H1 (cell line): Measurements from ENCODE around the gene ZNF37A. TPM values are rescaled to one million over a fixed set of nuclear protein-coding genes. Genes with fewer than 3 reads are reported as not detected.

Experiments used
- CTCF ChIA-PET: fragments of 300-600 bp; sonication (Branson Sonifier 250); formaldehyde crosslinking; loops from one replicate; lab custom pipeline; 2021; ENCODE audit not compliant: partially characterized antibody; lab: Charles Lee
- POLR2A ChIA-PET: fragments of 300-600 bp; sonication (Branson Sonifier 250); formaldehyde crosslinking; loops from one replicate; lab custom pipeline; 2021; ENCODE audit warnings: inconsistent platforms; ENCODE audit not compliant: partially characterized antibody; lab: Charles Lee
- DNase-seq, 2 experiments: peaks; one replicate each; pipeline versions ENCODE4 v3.0.0 to v3.0.0-alpha.2; 2010 to 2022; ENCODE audit warnings: low spot score in 2 of 2, low read depth in 1 of 2, mixed read lengths in 1 of 2
- FAIRE-seq: peaks from 2 replicates; lab custom pipeline; 2011; peaks lifted over from hg19 to GRCh38; lab: Jason Lieb, UNC
- H2AFZ ChIP-seq: 2 replicates; pipeline ENCODE4 v1.8.1; 2012; ENCODE audit warnings: low read length, inconsistent platforms
- H2AK5ac ChIP-seq: 2 replicates; pipeline ENCODE4 v1.6.1; 2013; ENCODE audit warnings: low read depth, low read length
- H2BK120ac ChIP-seq: replicated peaks from 2 replicates; pipeline ENCODE3; 2013; ENCODE audit warnings: low read depth, low read length, inconsistent platforms
- H2BK12ac ChIP-seq: 2 replicates; pipeline ENCODE4 v1.6.1; 2013; ENCODE audit warnings: low read depth, low read length
- H2BK15ac ChIP-seq: 2 replicates; pipeline ENCODE4 v1.6.1; 2013; ENCODE audit warnings: low read length
- H2BK20ac ChIP-seq: 2 replicates; pipeline ENCODE4 v1.6.1; 2013; ENCODE audit warnings: low read length
- H2BK5ac ChIP-seq: 2 replicates; pipeline ENCODE4 v1.6.1; 2013; ENCODE audit warnings: low read depth, low read length
- H3K14ac ChIP-seq: 2 replicates; pipeline ENCODE4 v1.6.1; 2013; ENCODE audit warnings: inconsistent platforms; ENCODE audit not compliant: insufficient read length
- H3K18ac ChIP-seq: 2 replicates; pipeline ENCODE4 v1.6.1; 2013; ENCODE audit warnings: low read length; ENCODE audit errors: extremely low read depth
- H3K23ac ChIP-seq: 2 replicates; pipeline ENCODE4 v1.6.1; 2013; ENCODE audit warnings: inconsistent platforms; ENCODE audit not compliant: insufficient read length
- H3K23me2 ChIP-seq: 2 replicates; pipeline ENCODE4 v1.6.1; 2013; ENCODE audit warnings: low read depth, low read length
- H3K27ac ChIP-seq: 2 replicates; pipeline ENCODE4 v1.6.1; 2011; ENCODE audit warnings: low read depth, low read length, inconsistent platforms
- H3K27me3 ChIP-seq, 4 experiments: replicated peaks in 1 of 4; 1 replicate in 1 of 4; 2 replicates in 3 of 4; pipeline versions ENCODE4 v1.6.1 to v1.8.1; 2011 to 2013; ENCODE audit warnings: low read length in 3 of 4, mild to moderate bottlenecking in 3 of 4, inconsistent platforms in 2 of 4, mixed read lengths in 2 of 4, moderate library complexity in 1 of 4; ENCODE audit not compliant: control insufficient read depth in 3 of 4, insufficient read depth in 3 of 4; ENCODE audit errors: extremely low read depth in 1 of 4
- H3K36me3 ChIP-seq, 4 experiments: 2 replicates each; pipeline versions ENCODE4 v1.6.1 to v1.8.1; 2011 to 2013; ENCODE audit warnings: mild to moderate bottlenecking in 4 of 4, low read length in 3 of 4, moderate library complexity in 2 of 4, control low read depth in 1 of 4, inconsistent platforms in 1 of 4; ENCODE audit not compliant: insufficient read depth in 4 of 4, control insufficient read depth in 2 of 4
- H3K4ac ChIP-seq: replicated peaks from 2 replicates; pipeline ENCODE3; 2013; ENCODE audit warnings: low read length, low read depth, mixed read lengths, inconsistent platforms; ENCODE audit not compliant: insufficient read length
- H3K4me1 ChIP-seq, 4 experiments: replicated peaks in 1 of 4; 1 replicate in 1 of 4; 2 replicates in 3 of 4; pipeline versions ENCODE4 v1.6.1 to v1.8.1; 2011 to 2013; ENCODE audit warnings: low read length in 3 of 4, inconsistent platforms in 2 of 4, mixed read lengths in 1 of 4; ENCODE audit not compliant: insufficient read depth in 4 of 4, control insufficient read depth in 3 of 4
- H3K4me2 ChIP-seq, 2 experiments: 2 replicates each; pipeline versions ENCODE4 v1.6.1 to v1.8.1; 2011 to 2013; ENCODE audit warnings: low read depth in 2 of 2, low read length in 2 of 2, control low read depth in 1 of 2, inconsistent platforms in 1 of 2, mild to moderate bottlenecking in 1 of 2; ENCODE audit not compliant: insufficient read depth in 1 of 2
- H3K4me3 ChIP-seq, 4 experiments: fragments of 200-600, 300-600 bp in 1 of 4; sonication (generic), shearing (Covaris generic), sonication (Bioruptor Twin) in 1 of 4; 2 replicates each; pipeline versions ENCODE4 v1.5.1 to v1.8.1; 2011 to 2016; ENCODE audit warnings: low read length in 4 of 4, low read depth in 3 of 4, control low read depth in 2 of 4, inconsistent platforms in 2 of 4, mild to moderate bottlenecking in 2 of 4, mixed read lengths in 1 of 4, moderate library complexity in 1 of 4; ENCODE audit not compliant: insufficient read depth in 2 of 4; ENCODE audit errors: extremely low read depth in 1 of 4
- H3K56ac ChIP-seq: replicated peaks from 2 replicates; pipeline ENCODE3; 2013; ENCODE audit warnings: low read depth, mild to moderate bottlenecking, mixed read lengths, low read length, inconsistent platforms; ENCODE audit not compliant: insufficient read length
- H3K79me1 ChIP-seq: 2 replicates; pipeline ENCODE4 v1.6.1; 2013; ENCODE audit warnings: low read depth, low read length, control low read depth
- H3K79me2 ChIP-seq, 2 experiments: 2 replicates each; pipeline versions ENCODE4 v1.6.1 to v1.8.1; 2012 to 2013; ENCODE audit warnings: low read length in 2 of 2, mild to moderate bottlenecking in 2 of 2, inconsistent platforms in 1 of 2; ENCODE audit not compliant: insufficient read depth in 2 of 2, control insufficient read depth in 1 of 2
- H3K9ac ChIP-seq, 4 experiments: replicated peaks in 1 of 4; 1 replicate in 1 of 4; 2 replicates in 3 of 4; pipeline versions ENCODE4 v1.6.1 to v1.8.1; 2011 to 2013; ENCODE audit warnings: low read depth in 3 of 4, low read length in 3 of 4, control low read depth in 2 of 4, mild to moderate bottlenecking in 2 of 4, moderate library complexity in 2 of 4, inconsistent platforms in 1 of 4; ENCODE audit errors: extremely low read depth in 1 of 4
- H3K9me3 ChIP-seq, 2 experiments: 2 replicates each; pipeline versions ENCODE4 v1.6.1 to v1.8.1; 2012 to 2013; ENCODE audit warnings: mild to moderate bottlenecking in 2 of 2, moderate library complexity in 2 of 2, control low read depth in 1 of 2, inconsistent platforms in 1 of 2, low read depth in 1 of 2, low read length in 1 of 2, mixed read lengths in 1 of 2; ENCODE audit not compliant: insufficient read depth in 2 of 2
- H4K20me1 ChIP-seq, 2 experiments: replicated peaks in 1 of 2; 2 replicates each; pipeline versions ENCODE3 to v1.8.1; 2011 to 2013; ENCODE audit warnings: inconsistent platforms in 2 of 2, low read length in 2 of 2, mild to moderate bottlenecking in 1 of 2; ENCODE audit not compliant: insufficient read depth in 2 of 2, control insufficient read depth in 1 of 2
- H4K5ac ChIP-seq: 2 replicates; pipeline ENCODE4 v1.6.1; 2013; ENCODE audit warnings: low read length, low read depth, mixed read lengths, inconsistent platforms; ENCODE audit not compliant: insufficient read length
- H4K8ac ChIP-seq: 2 replicates; pipeline ENCODE4 v1.8.0; 2013; ENCODE audit warnings: mild to moderate bottlenecking, moderate library complexity, low read length, inconsistent platforms; ENCODE audit not compliant: insufficient read depth; ENCODE audit errors: extremely low read depth
- H4K91ac ChIP-seq: replicated peaks from 2 replicates; pipeline ENCODE3; 2013; ENCODE audit warnings: low read length, mixed read lengths, inconsistent platforms; ENCODE audit not compliant: insufficient read length
- NRF1 ChIP-seq: IDR thresholded peaks from 2 replicates; pipeline ENCODE4 v1.6.1; 2011; ENCODE audit warnings: mild to moderate bottlenecking, low read depth, low read length, improper control_type of control experiment
- POLR2A ChIP-seq, 2 experiments: IDR thresholded peaks; 1 replicate in 1 of 2; 2 replicates in 1 of 2; pipeline ENCODE4 v1.6.1; 2011; ENCODE audit warnings: low read depth in 2 of 2, low read length in 2 of 2, mild to moderate bottlenecking in 2 of 2; ENCODE audit errors: control extremely low read depth in 1 of 2
- RBBP5 ChIP-seq: IDR thresholded peaks from 2 replicates; pipeline ENCODE4 v1.7.1; 2012; ENCODE audit warnings: low read depth, mild to moderate bottlenecking, inconsistent platforms, low read length, moderate library complexity, borderline replicate concordance
- SP4 ChIP-seq: IDR thresholded peaks from 2 replicates; pipeline ENCODE4 v1.6.1; 2012; ENCODE audit warnings: low read length, inconsistent platforms
- WGBS, 2 experiments: shearing (Covaris generic) in 1 of 2; methylation state at CpG; one replicate each; pipeline versions ENCODE4 v1.1.6 to v1.1.7; 2013 to 2015; ENCODE audit warnings: low lambda C conversion rate in 2 of 2, mixed read lengths in 2 of 2, inconsistent platforms in 1 of 2, low coverage in 1 of 2, missing lambda C conversion rate in 1 of 2; ENCODE audit not compliant: insufficient replicate concordance in 2 of 2, insufficient coverage in 1 of 2, insufficient read length in 1 of 2; ENCODE audit errors: extremely low coverage in 1 of 2, missing lambda C conversion rate in 1 of 2; 5-methylcytosine and 5-hydroxymethylcytosine counted together
- polyA plus RNA-seq, 7 experiments: library from polyadenylated mRNA; depleted of rRNA in 3 of 7; stranded (reverse) in 5 of 7; unstranded in 2 of 7; fragments of >200 nt in 5 of 7; fragments of 200-250 nt in 2 of 7; gene quantifications; 1 replicate in 5 of 7; 2 replicates in 1 of 7; 4 replicates in 1 of 7; pipeline versions ENCODE4 v1.2.1 to v1.2.3, GENCODE V29; 2011 to 2013; ENCODE audit warnings: missing spikeins in 2 of 7, mixed read lengths in 2 of 7
- total RNA-seq: library from RNA; stranded (reverse); fragmentation: NEBNext Ultra II Directional; extraction: Animal tissue kit (Norgen Biotek cat#: 25700); gene quantifications from 2 replicates; pipeline ENCODE4 v1.2.1, GENCODE V29; 2021

ZNF37A gene
- total and polyA plus RNA-seq, 2 of the 8 experiments (the other 6 are each of a cell fraction or from before 2014, with no cell fraction given), result 0.97 to 12.7 TPM

GRCh38 chr10:38102880-38103279 is 8.7 kb downstream of the ZNF37A start:
- H3K4me2 ChIP-seq, result no peak overlapping the region
- DNase-seq, result no peak

More at GRCh38 chr10:38102880-38103279, 8.7 kb downstream of the ZNF37A start:
- no peak overlapping the region for H3K14ac ChIP-seq
- no peak for FAIRE-seq
- no peaks in the 10 kb centered on the region for H3K4me1 ChIP-seq
- no peak overlapping the region for H2AK5ac ChIP-seq
- no peak overlapping the region for H3K4ac ChIP-seq
- H2BK5ac ChIP-seq, result no peak overlapping the region
- no peak overlapping the region for H3K4me3 ChIP-seq
- no peaks in the 10 kb centered on the region for H4K20me1 ChIP-seq
- H4K5ac ChIP-seq, result no peak overlapping the region
- no peaks in the 10 kb centered on the region for H3K27me3 ChIP-seq
- H3K9me3 ChIP-seq, result peaks cover 37 to 41% of the 10 kb centered on the region in 2 experiments
- ChIA-PET CTCF (no interaction called here), POLR2A (no interaction called here)
- H3K27ac ChIP-seq, result no peak overlapping the region
- H2BK15ac ChIP-seq, result no peak overlapping the region
- no peak overlapping the region for H3K18ac ChIP-seq
- no peak overlapping the region for H4K8ac ChIP-seq
- H3K56ac ChIP-seq, result no peak overlapping the region
- no peak overlapping the region for H2BK12ac ChIP-seq
- no peaks in the 10 kb centered on the region for H3K79me2 ChIP-seq
- no peaks in the 10 kb centered on the region for H3K23me2 ChIP-seq
- no peak overlapping the region for H3K23ac ChIP-seq
- no peaks in the 10 kb centered on the region; a peak in 1 of 8 replicates for H3K36me3 ChIP-seq
- no peaks in the 10 kb centered on the region for H3K79me1 ChIP-seq
- WGBS, 2 experiments, result 56% methylated on average over 1 of the region's 1 CpG; no CpG with 5 or more reads in 1 of the 2 experiments
- TF ChIP-seq POLR2A (IDR thresholded peaks at IDR 0.05; ENCODE audit: control extremely low read depth in 1 of 2, low read depth in 2 of 2, low read length in 2 of 2), result no peak
- no peak for TF ChIP-seq NRF1
- TF ChIP-seq RBBP5, result no peak
- no peak for TF ChIP-seq SP4
- no peak overlapping the region for H2BK20ac ChIP-seq
- no peak overlapping the region for H4K91ac ChIP-seq
- no peak overlapping the region for H3K9ac ChIP-seq
- no peak overlapping the region for H2AFZ ChIP-seq
- no peak overlapping the region for H2BK120ac ChIP-seq
